ENCODE data around the gene FAM240B.

Gene FAM240B

GRCh38 chr9:38720083-38720745, at the start of gene FAM240B:
Gene FAM240B (minus strand): TSS chr9:38720133. CDS start chr9:38703999, 16,134 bp downstream.
- DNase-seq: no peak
- intact Hi-C loops (cut with DNase I): no loop called here

- intact Hi-C loops (cut with DNase I): loop anchor here (10.0 kb wide), 1 partner anchor 84 kb away; no protein-coding TSS in a partner anchor
- no peak for DNase-seq
Observed at GRCh38 chr9:38768351-38768761, 48.4 kb upstream of the FAM240B start.

GRCh38 chr9:38765101-38765500, 45.2 kb upstream of the FAM240B start:
- DNase-seq: no peak
- intact Hi-C loops (cut with DNase I): loop anchor here (10.0 kb wide), 1 partner anchor 80 kb away; no protein-coding TSS in a partner anchor

GRCh38 chr9:38761999-38762398, 42.1 kb upstream of the FAM240B start:
- no peak for DNase-seq
- intact Hi-C loops (cut with DNase I): loop anchor here (10.0 kb wide), 1 partner anchor 77 kb away; no protein-coding TSS in a partner anchor

GRCh38 chr9:38761339-38761738, 41.4 kb upstream of the FAM240B start:
- intact Hi-C loops (cut with DNase I): loop anchor here (10.0 kb wide), 1 partner anchor 77 kb away; no protein-coding TSS in a partner anchor
- no peak for DNase-seq

- intact Hi-C loops (cut with DNase I): no loop called here
- no peak for DNase-seq
Observed at GRCh38 chr9:38756702-38757101, 36.8 kb upstream of the FAM240B start.

- DNase-seq: no peak
- intact Hi-C loops (cut with DNase I): no loop called here
Observed at GRCh38 chr9:38747941-38748340, 28.0 kb upstream of the FAM240B start.

- intact Hi-C loops (cut with DNase I): no loop called here
Observed at GRCh38 chr9:38747067-38747466, 27.1 kb upstream of the FAM240B start.

GRCh38 chr9:38746303-38746702, 26.4 kb upstream of the FAM240B start:
- intact Hi-C loops (cut with DNase I): no loop called here
- no peak for DNase-seq

More at GRCh38 chr9:38747067-38747466, 27.1 kb upstream of the FAM240B start:
- DNase-seq: no peak

- intact Hi-C loops (cut with DNase I): loop anchor here (5.0 kb wide), 1 partner anchor 42 kb away; no protein-coding TSS in a partner anchor
- DNase-seq: no peak
Observed at GRCh38 chr9:38744484-38744883, 24.6 kb upstream of the FAM240B start.

- no peak for DNase-seq
- intact Hi-C loops (cut with DNase I): no loop called here
Observed at GRCh38 chr9:38737246-38737645, 17.3 kb upstream of the FAM240B start.

GRCh38 chr9:38734831-38735230, 14.9 kb upstream of the FAM240B start:
- intact Hi-C loops (cut with DNase I): no loop called here
- no peak for DNase-seq

- no peak for DNase-seq
- intact Hi-C loops (cut with DNase I): no loop called here
Observed at GRCh38 chr9:38733503-38733902, 13.6 kb upstream of the FAM240B start.

- DNase-seq: no peak
- intact Hi-C loops (cut with DNase I): no loop called here
Observed at GRCh38 chr9:38732885-38733284, 13.0 kb upstream of the FAM240B start.

GRCh38 chr9:38727497-38728001, 7.6 kb upstream of the FAM240B start:
- DNase-seq: peak in 1 of 10 donors; percentile 18
- intact Hi-C loops (cut with DNase I): no loop called here

- intact Hi-C loops (cut with DNase I): no loop called here
- no peak for DNase-seq
Observed at GRCh38 chr9:38724754-38725153, 4.8 kb upstream of the FAM240B start.

GRCh38 chr9:38718148-38718547, 1.8 kb downstream of the FAM240B start:
- DNase-seq: no peak
- intact Hi-C loops (cut with DNase I): no loop called here

GRCh38 chr9:38715684-38716083, 4.2 kb downstream of the FAM240B start:
- intact Hi-C loops (cut with DNase I): no loop called here
- DNase-seq: no peak

- intact Hi-C loops (cut with DNase I): no loop called here
- no peak for DNase-seq
Observed at GRCh38 chr9:38713426-38713825, 6.5 kb downstream of the FAM240B start.

- intact Hi-C loops (cut with DNase I): no loop called here
- no peak for DNase-seq
Observed at GRCh38 chr9:38708759-38709158, 11.2 kb downstream of the FAM240B start.

GRCh38 chr9:38707885-38708637, 11.9 kb downstream of the FAM240B start:
- DNase-seq: peak in 1 of 10 donors; percentile 33

More at GRCh38 chr9:38707885-38708637, 11.9 kb downstream of the FAM240B start:
- intact Hi-C loops (cut with DNase I): no loop called here
